NCI-H2196 (cell line): ENCODE results near the gene CHURC1.
A peak's percentile ranks its signal among the peaks of the same experiment; 100 is the strongest.

ENCODE experiments used
- DNase-seq: peaks from one replicate; lab custom pipeline; 2025; ENCODE audit not compliant: unreplicated experiment; lab: John Stamatoyannopoulos, UW

CHURC1 gene

DNA sequence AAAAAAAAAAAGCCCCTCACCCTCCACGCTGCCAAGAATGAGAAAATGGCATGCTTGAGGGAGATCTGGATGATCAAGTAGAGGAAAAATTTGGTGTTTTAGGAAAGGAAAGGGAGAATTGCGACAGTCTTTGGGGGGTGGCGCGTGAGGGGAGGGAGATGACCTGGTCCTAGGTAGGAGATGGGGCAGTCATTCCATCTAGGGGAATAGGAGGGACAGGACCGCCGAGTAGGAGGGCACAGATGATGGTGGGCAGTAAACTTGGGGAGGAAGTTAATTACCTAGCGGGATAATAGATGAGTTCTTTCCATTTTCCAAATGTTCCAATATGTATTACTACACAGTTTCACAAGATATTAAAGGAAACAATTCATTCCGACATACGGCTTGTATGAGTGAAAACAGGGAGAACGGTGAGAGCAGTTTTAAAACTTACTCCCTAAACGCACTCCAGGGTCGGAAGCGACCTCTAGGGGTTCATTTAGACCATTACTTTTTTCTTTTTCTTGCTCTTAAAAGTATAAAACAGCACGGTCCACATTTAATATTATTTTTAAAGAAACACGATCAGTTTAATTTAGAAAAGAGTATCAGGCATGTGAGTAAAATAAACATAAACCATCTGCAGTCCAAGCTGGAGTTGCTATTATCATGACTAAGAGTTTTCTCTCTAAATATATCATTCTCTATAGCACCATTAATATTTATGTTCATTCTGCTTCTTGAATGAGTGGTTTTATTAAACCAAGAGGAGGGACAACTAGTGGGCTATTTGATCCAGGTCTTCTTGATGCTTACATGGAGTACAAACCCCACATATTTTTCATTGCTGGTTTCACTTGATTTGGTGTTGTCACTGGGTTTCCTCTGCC lies 69.4 kb downstream of the CHURC1 start:
- DNase-seq, result peak; percentile 62
